GM12891 (cell line): ENCODE measurements around the gene PHF20.

Experiments
- PAX5 ChIP-seq: IDR thresholded peaks from 2 replicates; pipeline ENCODE4 v1.6.1; 2011; ENCODE audit warnings: low read length, moderate library complexity, mild to moderate bottlenecking; ENCODE audit not compliant: insufficient read depth, severe bottlenecking
- POLR2A ChIP-seq: IDR thresholded peaks from 2 replicates; pipeline ENCODE4 v1.6.1; 2011; ENCODE audit warnings: low read depth, low read length, control low read depth
- POLR2AphosphoS5 ChIP-seq: IDR thresholded peaks from 2 replicates; pipeline ENCODE4 v1.6.1; 2011; ENCODE audit warnings: low read depth, low read length, control low read depth
- POU2F2 ChIP-seq: IDR thresholded peaks from 2 replicates; pipeline ENCODE4 v1.6.1; 2011; ENCODE audit warnings: low read depth, mild to moderate bottlenecking, control low read depth, low read length, moderate library complexity
- SPI1 ChIP-seq: IDR thresholded peaks from 2 replicates; pipeline ENCODE4 v1.6.1; 2011; ENCODE audit warnings: low read depth, low read length, control low read depth
- TAF1 ChIP-seq: IDR thresholded peaks from 2 replicates; pipeline ENCODE4 v1.6.1; 2011; ENCODE audit warnings: low read depth, low read length, control low read depth

DNA sequence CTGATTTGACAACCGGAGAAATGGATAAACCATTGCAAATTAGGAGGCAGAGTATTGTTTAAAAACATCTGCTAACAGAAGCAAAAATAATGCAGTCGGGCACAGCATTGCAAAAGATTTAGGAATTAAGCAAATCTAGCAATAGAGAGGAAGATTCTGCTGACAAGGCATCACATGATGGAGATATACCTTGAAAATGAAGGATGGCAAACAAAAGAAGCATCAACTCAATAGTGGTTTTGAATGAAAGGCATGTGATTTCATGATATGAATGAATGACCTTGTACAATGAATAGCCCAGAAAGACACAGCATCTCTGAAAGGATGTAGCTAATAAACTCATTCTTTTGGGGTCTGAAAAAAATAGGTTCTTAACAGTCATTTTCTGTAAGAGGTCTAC lies 21.2 kb upstream of the PHF20 start:
- TF ChIP-seq POLR2A (no peak), TAF1 (no peak), POLR2AphosphoS5 (no peak), SPI1 (no peak), POU2F2 (no peak), PAX5 (no peak)
